Smooth muscle cell (in vitro differentiated cells): ENCODE measurements around the gene AZGP1. TPM values are rescaled to one million over a fixed set of nuclear protein-coding genes. Genes with fewer than 3 reads are reported as not detected.

Experiments
- DNase-seq: peaks from one replicate; lab custom pipeline; 2025; ENCODE audit not compliant: unreplicated experiment; lab: John Stamatoyannopoulos, UW
- H2AFZ ChIP-seq: fragments of 200-600 bp; sonication (generic); 2 replicates; pipeline ENCODE4 v1.6.0; 2016; ENCODE audit warnings: antibody characterized with exemption, low read depth, mild to moderate bottlenecking
- H3F3A ChIP-seq: fragments of 200-600 bp; sonication (generic); 2 replicates; pipeline ENCODE4 v1.6.0; 2017; ENCODE audit warnings: antibody characterized with exemption, low read depth
- H3K27ac ChIP-seq: fragments of 200-600 bp; sonication (generic); 2 replicates; pipeline ENCODE4 v1.5.1; 2016; ENCODE audit warnings: low read depth, mild to moderate bottlenecking
- H3K27me3 ChIP-seq: fragments of 200-600 bp; sonication (generic); 2 replicates; pipeline ENCODE4 v1.6.1; 2016; ENCODE audit warnings: low read depth, mild to moderate bottlenecking
- H3K36me3 ChIP-seq: fragments of 200-600 bp; sonication (generic); 2 replicates; pipeline ENCODE4 v1.5.1; 2016; ENCODE audit warnings: low read depth
- H3K4me1 ChIP-seq: fragments of 200-600 bp; sonication (generic); 2 replicates; pipeline ENCODE4 v1.5.1; 2016; ENCODE audit warnings: low read depth
- H3K4me2 ChIP-seq: fragments of 200-600 bp; sonication (generic); 2 replicates; pipeline ENCODE4 v1.6.0; 2016; ENCODE audit warnings: mild to moderate bottlenecking
- H3K4me3 ChIP-seq: fragments of 200-600 bp; sonication (generic); 2 replicates; pipeline ENCODE4 v1.5.1; 2016; ENCODE audit warnings: mild to moderate bottlenecking
- H3K79me2 ChIP-seq: fragments of 200-600 bp; sonication (generic); 2 replicates; pipeline ENCODE4 v1.6.0; 2016; ENCODE audit warnings: low read depth, mild to moderate bottlenecking
- H3K9ac ChIP-seq: fragments of 200-600 bp; sonication (generic); 2 replicates; pipeline ENCODE4 v1.6.0; 2016; ENCODE audit warnings: low read depth
- H3K9me3 ChIP-seq: fragments of 200-600 bp; sonication (generic); replicated peaks from 2 replicates; pipeline ENCODE4 v1.5.1; 2016; ENCODE audit warnings: low read depth
- H4K20me1 ChIP-seq: fragments of 200-600 bp; sonication (generic); 2 replicates; pipeline ENCODE4 v1.6.0; 2016; ENCODE audit warnings: low read depth
- WGBS: methylation state at CpG from one replicate; pipeline ENCODE4 v1.1.7; 2016; ENCODE audit warnings: low lambda C conversion rate; 5-methylcytosine and 5-hydroxymethylcytosine counted together
- polyA plus RNA-seq: library from polyadenylated mRNA; unstranded; fragments of >200 nt; fragmentation: Nextera tagmentation; extraction: Ambion mirVana; gene quantifications from 2 replicates; pipeline ENCODE4 v1.2.1, GENCODE V29; 2016
- total RNA-seq: library from RNA; depleted of rRNA; stranded (reverse); fragments of >200 nt; gene quantifications from 2 replicates; pipeline ENCODE4 v1.2.3, GENCODE V29; 2014
- TF ChIP-seq, protein P1 (sequence below): fragments of 200-600 bp; sonication (generic); IDR thresholded peaks from 2 replicates; pipeline ENCODE4 v1.5.1; 2017; ENCODE audit warnings: borderline replicate concordance, mild to moderate bottlenecking, antibody characterized with exemption; ENCODE audit not compliant: insufficient read depth, poor library complexity, severe bottlenecking

AZGP1 gene
- total and polyA plus RNA-seq, 2 experiments from 2014 or later, result 0.94 TPM; not detected in 1

GRCh38 chr7:99949645-99950228 is 26.1 kb downstream of the AZGP1 start:
- Histone ChIP-seq H3K36me3 (no peaks in the 10 kb centered on the region), H3K79me2 (no peaks in the 10 kb centered on the region), H4K20me1 (no peaks in the 10 kb centered on the region), H3K4me2 (no peak overlapping the region), H3K9me3 (no peaks in the 10 kb centered on the region), H2AFZ (no peak overlapping the region), H3K27ac (no peak overlapping the region), H3K4me3 (no peak overlapping the region), H3K9ac (no peak overlapping the region), H3K4me1 (no peaks in the 10 kb centered on the region), H3F3A (no peaks in the 10 kb centered on the region), H3K27me3 (no peaks in the 10 kb centered on the region)
- WGBS, result 70% methylated on average over 3 of the region's 3 CpGs
- DNase-seq, result no peak
- TF ChIP-seq, protein P1, sequence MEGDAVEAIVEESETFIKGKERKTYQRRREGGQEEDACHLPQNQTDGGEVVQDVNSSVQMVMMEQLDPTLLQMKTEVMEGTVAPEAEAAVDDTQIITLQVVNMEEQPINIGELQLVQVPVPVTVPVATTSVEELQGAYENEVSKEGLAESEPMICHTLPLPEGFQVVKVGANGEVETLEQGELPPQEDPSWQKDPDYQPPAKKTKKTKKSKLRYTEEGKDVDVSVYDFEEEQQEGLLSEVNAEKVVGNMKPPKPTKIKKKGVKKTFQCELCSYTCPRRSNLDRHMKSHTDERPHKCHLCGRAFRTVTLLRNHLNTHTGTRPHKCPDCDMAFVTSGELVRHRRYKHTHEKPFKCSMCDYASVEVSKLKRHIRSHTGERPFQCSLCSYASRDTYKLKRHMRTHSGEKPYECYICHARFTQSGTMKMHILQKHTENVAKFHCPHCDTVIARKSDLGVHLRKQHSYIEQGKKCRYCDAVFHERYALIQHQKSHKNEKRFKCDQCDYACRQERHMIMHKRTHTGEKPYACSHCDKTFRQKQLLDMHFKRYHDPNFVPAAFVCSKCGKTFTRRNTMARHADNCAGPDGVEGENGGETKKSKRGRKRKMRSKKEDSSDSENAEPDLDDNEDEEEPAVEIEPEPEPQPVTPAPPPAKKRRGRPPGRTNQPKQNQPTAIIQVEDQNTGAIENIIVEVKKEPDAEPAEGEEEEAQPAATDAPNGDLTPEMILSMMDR, result no peak

DNA sequence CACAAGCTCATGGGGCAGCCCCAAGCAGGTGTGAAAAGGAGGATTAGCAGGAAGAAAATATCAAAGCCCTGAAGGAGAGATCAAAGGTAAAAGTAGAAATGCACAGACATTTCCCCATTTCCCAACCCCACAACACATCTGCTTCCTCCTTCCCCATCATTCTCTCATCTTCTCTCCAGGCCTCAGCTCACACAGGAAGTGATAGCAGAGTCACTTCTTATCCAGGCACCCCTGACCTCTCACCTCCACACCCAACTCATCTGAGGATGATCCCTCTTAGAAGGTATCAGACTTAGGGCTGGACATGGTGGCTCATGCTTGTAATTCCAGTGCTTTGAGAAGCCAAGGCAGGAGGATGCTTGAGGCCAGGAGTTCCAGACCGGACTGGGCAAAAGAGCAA is 28.2 kb downstream of the AZGP1 start:
- TF ChIP-seq, protein P1, result no peak
- H3K36me3 ChIP-seq, result no peaks in the 10 kb centered on the region
- no peaks in the 10 kb centered on the region for H3K79me2 ChIP-seq
- no peak overlapping the region for H3K27ac ChIP-seq
- no peaks in the 10 kb centered on the region for H3K27me3 ChIP-seq
- H3K9me3 ChIP-seq, result no peaks in the 10 kb centered on the region
- no peak overlapping the region for H2AFZ ChIP-seq
- H3F3A ChIP-seq, result no peaks in the 10 kb centered on the region
- H3K4me3 ChIP-seq, result no peak overlapping the region
- DNase-seq, result no peak
- H3K4me2 ChIP-seq, result no peak overlapping the region
- no peak overlapping the region for H3K9ac ChIP-seq
- no peaks in the 10 kb centered on the region for H4K20me1 ChIP-seq
- H3K4me1 ChIP-seq, result no peaks in the 10 kb centered on the region
- whole genome bisulfite sequencing, result 81% methylated on average over 1 of the region's 1 CpG

DNA sequence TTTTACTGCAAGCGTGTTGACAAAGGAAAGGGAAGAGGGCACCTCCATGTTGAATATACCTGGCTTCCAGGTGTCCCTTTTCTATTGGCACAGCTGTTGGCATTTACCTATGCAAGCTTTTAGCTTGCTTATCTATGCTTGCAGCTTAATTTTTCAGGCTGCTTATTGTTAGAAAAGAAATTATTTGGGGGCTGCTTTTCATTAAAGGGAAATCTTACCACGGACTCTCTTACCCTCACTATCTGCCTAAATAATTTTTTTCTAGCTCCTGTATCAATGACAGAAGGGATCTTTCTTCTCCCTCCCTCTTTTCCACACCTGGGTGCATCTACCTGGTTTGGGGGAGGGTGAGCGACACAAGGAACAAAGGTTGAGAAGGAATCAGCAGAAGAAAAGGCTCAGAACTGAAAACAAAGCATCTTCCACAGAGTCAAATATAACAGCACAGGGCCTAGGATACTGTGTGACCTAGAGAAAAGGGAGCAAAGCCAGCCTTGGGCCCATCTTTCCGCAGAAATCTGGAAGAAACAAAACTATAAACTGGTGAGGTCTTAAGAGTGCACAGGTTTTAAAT is 31.2 kb downstream of the AZGP1 start:
- H3K27me3 ChIP-seq, result no peaks in the 10 kb centered on the region
- no peak overlapping the region for H3K4me2 ChIP-seq
- no peak overlapping the region for H3K9ac ChIP-seq
- no peak overlapping the region for H2AFZ ChIP-seq
- H3K79me2 ChIP-seq, result no peaks in the 10 kb centered on the region
- no peaks in the 10 kb centered on the region for H3K9me3 ChIP-seq
- H4K20me1 ChIP-seq, result no peaks in the 10 kb centered on the region
- TF ChIP-seq, protein P1, result no peak
- 61% methylated on average over 4 of the region's 4 CpGs for WGBS
- no peak overlapping the region for H3K27ac ChIP-seq
- no peaks in the 10 kb centered on the region for H3K36me3 ChIP-seq
- no peaks in the 10 kb centered on the region for H3F3A ChIP-seq
- H3K4me1 ChIP-seq, result no peaks in the 10 kb centered on the region
- no peak for DNase-seq
- H3K4me3 ChIP-seq, result no peak overlapping the region
